PC-9 (cell line): ENCODE results near the gene ANKRD18A. TPM values are rescaled to one million over a fixed set of nuclear protein-coding genes. Genes with fewer than 3 reads are reported as not detected.
"Not testable (repeated sequence)": the region's sequence is repeated elsewhere in the genome, so short reads cannot be mapped to it uniquely, and the experiment has no call there.

Source experiments
- BruUV-seq: library from RNA; stranded (reverse); fragments of 400-500 nt; replicated peaks from 2 replicates; lab custom pipeline; 2021; lab: Mats Ljungman, UMichigan
- CTCF ChIA-PET: fragments of 300-600 bp; sonication (Branson Sonifier 250); formaldehyde crosslinking; loops from one replicate; lab custom pipeline; 2022; ENCODE audit warnings: antibody characterized with exemption; lab: Charles Lee
- POLR2A ChIA-PET: fragments of 300-600 bp; sonication (Branson Sonifier 250); formaldehyde crosslinking; loops from one replicate; lab custom pipeline; 2022; ENCODE audit warnings: antibody characterized with exemption; ENCODE audit not compliant: unreplicated experiment; lab: Charles Lee
- DNase-seq, 2 experiments: peaks; one replicate each; pipeline versions ENCODE4 v3.0.0 to v3.0.0-alpha.2; 2015 to 2022; ENCODE audit warnings: mixed read lengths in 1 of 2
- H2AFZ ChIP-seq: fragments of 200-600 bp; sonication (generic); 2 replicates; pipeline ENCODE4 v1.8.1; 2017; ENCODE audit warnings: antibody characterized with exemption
- H3F3A ChIP-seq: fragments of 200-600 bp; sonication (generic); 2 replicates; pipeline ENCODE4 v1.8.1; 2017; ENCODE audit warnings: antibody characterized with exemption, mild to moderate bottlenecking, low read depth; ENCODE audit not compliant: insufficient read depth
- H3K27ac ChIP-seq: fragments of 200-600 bp; sonication (generic); 2 replicates; pipeline ENCODE4 v1.6.1; 2016; ENCODE audit warnings: mixed run types
- H3K27me3 ChIP-seq: fragments of 200-600 bp; sonication (generic); 2 replicates; pipeline ENCODE4 v1.6.1; 2016; ENCODE audit warnings: low read depth, mixed run types; ENCODE audit not compliant: insufficient read depth
- H3K36me3 ChIP-seq: fragments of 200-600 bp; sonication (generic); 2 replicates; pipeline ENCODE4 v1.6.1; 2016; ENCODE audit warnings: low read depth, mixed run types
- H3K4me1 ChIP-seq: fragments of 200-600 bp; sonication (generic); replicated peaks from 2 replicates; pipeline ENCODE4 v1.6.1; 2016; ENCODE audit warnings: mixed run types; ENCODE audit not compliant: insufficient read depth
- H3K4me2 ChIP-seq: fragments of 200-600 bp; sonication (generic); 2 replicates; pipeline ENCODE4 v1.6.1; 2017; ENCODE audit warnings: mixed run types
- H3K4me3 ChIP-seq: fragments of 200-600 bp; sonication (generic); 2 replicates; pipeline ENCODE4 v1.6.1; 2016; ENCODE audit warnings: mixed run types
- H3K79me2 ChIP-seq: fragments of 200-600 bp; sonication (generic); 2 replicates; pipeline ENCODE4 v1.6.1; 2017; ENCODE audit warnings: low read depth, mixed run types
- H3K9me2 ChIP-seq: fragments of 200-600 bp; sonication (generic); 2 replicates; pipeline ENCODE4 v1.8.1; 2017; ENCODE audit warnings: mild to moderate bottlenecking; ENCODE audit not compliant: insufficient read depth
- H3K9me3 ChIP-seq: fragments of 200-600 bp; sonication (generic); 2 replicates; pipeline ENCODE4 v1.8.1; 2016; ENCODE audit warnings: low read depth; ENCODE audit not compliant: insufficient read depth
- H4K20me1 ChIP-seq: fragments of 200-600 bp; sonication (generic); 2 replicates; pipeline ENCODE4 v1.8.1; 2017; ENCODE audit not compliant: insufficient read depth
- CTCF ChIP-seq: fragments of 200-600 bp; sonication (generic); conservative IDR thresholded peaks from 2 replicates; pipeline ENCODE4 v1.6.1; 2017; ENCODE audit warnings: mixed run types, antibody characterized with exemption, mild to moderate bottlenecking, moderate library complexity
- EZH2 ChIP-seq: fragments of 200-600 bp; sonication (generic); IDR thresholded peaks from 2 replicates; pipeline ENCODE4 v1.8.0; 2017; ENCODE audit warnings: antibody characterized with exemption, low read depth
- intact Hi-C: fragments of 100-400 bp; cut with micrococcal nuclease; formaldehyde crosslinking; loops from one replicate; pipeline ENCODE4 v1.10.0; 2022; ENCODE audit not compliant: unreplicated experiment
- total RNA-seq: library from RNA; stranded (reverse); gene quantifications from 2 replicates; pipeline ENCODE4 v1.2.3, GENCODE V29; 2021

The ANKRD18A gene
- total RNA-seq, 1 experiment from 2014 or later, result 4.9 TPM

DNA sequence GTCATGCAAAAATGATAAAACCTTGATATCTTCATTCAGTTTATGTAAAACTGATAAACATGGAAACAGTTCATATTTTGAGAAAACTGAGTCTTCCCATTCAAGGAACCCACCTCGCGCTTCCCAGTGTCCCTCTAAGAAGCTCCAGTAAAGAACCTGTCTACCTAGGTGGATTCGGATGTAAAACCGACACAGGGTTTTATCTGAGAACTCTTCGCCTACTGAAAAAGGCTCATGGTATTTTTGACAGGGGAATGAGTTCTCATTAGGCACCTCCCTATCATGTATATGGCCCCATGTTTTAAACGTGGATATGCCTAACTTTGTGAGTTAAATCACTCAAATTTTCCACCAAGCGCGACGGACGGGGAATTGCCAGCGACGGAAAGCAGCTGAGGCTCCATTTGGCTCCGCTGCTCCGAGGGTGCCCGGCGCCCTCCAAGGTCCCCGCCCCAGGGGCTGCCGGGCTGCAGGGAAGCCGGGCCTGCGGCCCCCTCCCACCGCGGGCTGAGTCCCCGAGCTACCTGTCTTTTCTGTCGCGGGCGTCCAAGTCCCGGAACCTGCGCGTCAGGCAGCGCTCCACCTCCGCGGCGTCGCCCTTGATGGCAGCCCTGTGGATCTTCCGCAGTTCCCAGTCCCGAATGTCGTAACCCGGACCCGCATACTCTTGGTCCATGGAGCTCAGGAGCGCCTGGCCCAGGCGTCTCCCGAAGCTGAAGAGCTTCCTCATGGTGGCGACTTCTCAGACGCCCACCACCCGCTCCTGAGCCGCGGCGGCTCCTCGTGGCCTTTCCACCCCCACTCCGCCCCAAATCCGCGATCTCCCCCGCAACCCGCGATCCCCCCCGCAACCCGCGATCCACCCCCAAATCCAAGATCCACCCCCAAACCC, 594 bp downstream of the ANKRD18A start:
- CTCF ChIA-PET, result no interaction called here
- peak in 1 of 2 experiments; percentile 11 for DNase-seq
- Histone ChIP-seq H3K27me3 (no peaks in the 10 kb centered on the region), H3K4me2 (peak overlapping the region; percentile 84), H2AFZ (peak overlapping the region; percentile 84), H3K79me2 (no peaks in the 10 kb centered on the region), H3K9me2 (no peaks in the 10 kb centered on the region), H3K36me3 (no peaks in the 10 kb centered on the region), H3K27ac (no peak overlapping the region), H4K20me1 (no peaks in the 10 kb centered on the region), H3K9me3 (no peaks in the 10 kb centered on the region), H3F3A (no peaks in the 10 kb centered on the region), H3K4me1 (peaks cover 7% of the 10 kb centered on the region; the same call in 1 of the 2 replicates), H3K4me3 (peak overlapping the region; percentile 71)
- intact Hi-C loops, result no loop called here
- POLR2A ChIA-PET, result interaction anchor here (0.6 kb wide), 1 partner anchor 8 kb away, joined by 6 read pairs; no protein-coding TSS in a partner anchor
- BruUV-seq, result no TSS peak
- TF ChIP-seq CTCF, result no peak
- TF ChIP-seq EZH2, result no peak

GRCh38 chr9:38598029-38598745, 22.2 kb downstream of the ANKRD18A start:
- H2AFZ ChIP-seq, H3K27me3 ChIP-seq, H3K4me3 ChIP-seq, H3K4me1 ChIP-seq, H3K27ac ChIP-seq, BruUV-seq, POLR2A ChIA-PET, H3K4me2 ChIP-seq, H3K9me3 ChIP-seq, H3K79me2 ChIP-seq, DNase-seq, H3K36me3 ChIP-seq, H3K9me2 ChIP-seq, H4K20me1 ChIP-seq, H3F3A ChIP-seq, CTCF ChIA-PET, intact Hi-C loops: not testable (repeated sequence)

- DNase-seq, intact Hi-C loops, H3K4me2 ChIP-seq: not testable (repeated sequence)
These were observed 25.3 kb downstream of the ANKRD18A start for GRCh38 chr9:38595117-38595516.

DNA sequence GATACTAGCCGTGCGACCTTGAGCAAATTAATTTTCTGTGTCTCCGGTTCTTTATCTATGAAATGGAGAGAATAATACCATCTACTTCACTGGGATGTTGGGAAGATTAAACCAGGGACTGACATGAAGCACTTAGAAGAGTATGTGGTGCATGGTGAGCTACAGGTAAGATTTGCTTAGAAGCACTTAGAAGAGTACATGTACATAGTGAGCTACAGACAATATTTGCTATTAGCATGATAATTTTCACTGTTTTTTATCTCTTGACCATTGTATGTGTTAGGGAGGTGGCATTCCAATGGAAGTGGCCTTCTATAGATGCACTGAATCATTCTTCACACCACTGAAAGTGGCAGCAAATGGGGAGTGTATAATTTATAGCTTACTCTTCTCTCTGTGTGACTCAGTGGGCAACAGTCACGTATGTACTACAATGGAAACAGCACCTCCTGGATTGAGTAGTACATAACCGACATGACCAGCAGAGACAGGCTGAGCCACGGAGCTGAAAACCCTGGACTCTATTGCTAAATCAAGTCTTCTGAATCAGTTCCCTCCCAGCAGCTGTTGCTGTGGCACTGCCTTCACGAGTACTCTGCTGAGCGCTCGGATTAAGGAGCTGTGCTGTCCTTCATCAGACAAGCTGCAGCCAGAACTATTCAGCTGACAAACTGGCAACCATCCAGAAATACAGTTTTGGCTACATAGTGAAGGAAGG, 28.9 kb downstream of the ANKRD18A start:
- H3K4me2 ChIP-seq, H3K4me1 ChIP-seq, DNase-seq, BruUV-seq, H3F3A ChIP-seq, H3K9me3 ChIP-seq, H3K79me2 ChIP-seq, POLR2A ChIA-PET, CTCF ChIA-PET, H3K9me2 ChIP-seq, H3K36me3 ChIP-seq, H4K20me1 ChIP-seq, intact Hi-C loops, H3K27ac ChIP-seq, H2AFZ ChIP-seq, H3K4me3 ChIP-seq, H3K27me3 ChIP-seq: not testable (repeated sequence)

More at GRCh38 chr9:38595117-38595516, 25.3 kb downstream of the ANKRD18A start:
- BruUV-seq, H4K20me1 ChIP-seq, H3K9me2 ChIP-seq, H3K36me3 ChIP-seq, H2AFZ ChIP-seq, CTCF ChIA-PET, H3K27me3 ChIP-seq, POLR2A ChIA-PET, H3K9me3 ChIP-seq, H3K4me3 ChIP-seq, H3K79me2 ChIP-seq, H3F3A ChIP-seq, H3K27ac ChIP-seq, H3K4me1 ChIP-seq: not testable (repeated sequence)

- DNase-seq, POLR2A ChIA-PET, H3K79me2 ChIP-seq, H3K4me3 ChIP-seq, H3K9me2 ChIP-seq, H3K27ac ChIP-seq, H3K4me1 ChIP-seq, H3K4me2 ChIP-seq, intact Hi-C loops, H3K27me3 ChIP-seq, H4K20me1 ChIP-seq, CTCF ChIA-PET, H3F3A ChIP-seq, H2AFZ ChIP-seq, BruUV-seq, H3K36me3 ChIP-seq, H3K9me3 ChIP-seq: not testable (repeated sequence)
These were observed 36.6 kb downstream of the ANKRD18A start for GRCh38 chr9:38583765-38584164.

DNA sequence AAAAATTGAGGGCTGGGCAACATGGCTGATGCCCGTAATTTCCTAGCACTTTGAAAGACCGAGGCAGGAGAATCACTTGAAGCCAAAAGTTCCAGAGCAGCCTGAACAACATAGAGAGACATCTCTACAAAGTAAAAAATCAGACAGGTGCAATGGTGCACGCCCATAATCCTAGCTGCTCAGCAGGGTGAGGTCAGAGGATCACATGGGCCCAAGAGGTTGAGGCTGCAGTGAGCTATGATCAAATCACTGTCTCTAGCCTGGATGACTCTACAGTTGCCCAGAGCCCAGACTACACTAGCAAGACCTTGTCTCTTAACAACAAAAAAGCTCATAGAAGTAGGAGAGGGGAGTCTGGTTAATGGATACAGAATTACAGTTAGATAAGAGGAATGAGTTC, 40.3 kb downstream of the ANKRD18A start:
- H3K9me3 ChIP-seq, H4K20me1 ChIP-seq, H3K9me2 ChIP-seq, H3K27me3 ChIP-seq, H3K79me2 ChIP-seq, H3K4me2 ChIP-seq, intact Hi-C loops, H3K36me3 ChIP-seq, POLR2A ChIA-PET, H3K4me3 ChIP-seq, H3K27ac ChIP-seq, BruUV-seq, H3K4me1 ChIP-seq, CTCF ChIA-PET, DNase-seq, H3F3A ChIP-seq, H2AFZ ChIP-seq: not testable (repeated sequence)
